Fibroblast of skin of right biceps (primary cell): Measurements from ENCODE around the gene ZFYVE27.

ENCODE experiments used
- DNase-seq: peaks from one replicate; pipeline ENCODE4 v3.0.0-alpha.2; 2013

The ZFYVE27 gene

GRCh38 chr10:97798958-97799610 lies 62.2 kb downstream of the ZFYVE27 start:
- no peak for DNase-seq

- no peak for DNase-seq
These were observed 63.5 kb downstream of the ZFYVE27 start for GRCh38 chr10:97800474-97800873.

DNA sequence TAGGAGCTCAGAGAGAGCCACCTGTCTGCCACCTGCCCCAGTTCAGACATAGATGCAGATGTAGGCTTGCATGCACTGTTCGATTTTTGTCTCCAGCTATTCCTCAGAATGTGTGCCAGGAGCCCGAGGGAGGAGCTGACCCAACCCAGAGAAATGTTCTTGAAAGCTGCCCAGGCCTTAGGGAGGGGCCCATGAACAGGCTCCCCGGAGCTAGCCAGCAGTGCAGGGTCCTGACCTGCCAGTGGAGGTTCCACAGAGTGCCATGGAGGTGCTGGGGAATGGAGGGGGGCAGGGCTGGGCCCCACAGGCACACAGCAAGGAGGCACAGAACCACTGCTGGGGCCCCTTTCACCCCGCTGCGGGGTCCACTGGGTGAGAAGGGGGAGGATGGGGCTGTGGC lies 64.5 kb downstream of the ZFYVE27 start:
- no peak for DNase-seq

DNA sequence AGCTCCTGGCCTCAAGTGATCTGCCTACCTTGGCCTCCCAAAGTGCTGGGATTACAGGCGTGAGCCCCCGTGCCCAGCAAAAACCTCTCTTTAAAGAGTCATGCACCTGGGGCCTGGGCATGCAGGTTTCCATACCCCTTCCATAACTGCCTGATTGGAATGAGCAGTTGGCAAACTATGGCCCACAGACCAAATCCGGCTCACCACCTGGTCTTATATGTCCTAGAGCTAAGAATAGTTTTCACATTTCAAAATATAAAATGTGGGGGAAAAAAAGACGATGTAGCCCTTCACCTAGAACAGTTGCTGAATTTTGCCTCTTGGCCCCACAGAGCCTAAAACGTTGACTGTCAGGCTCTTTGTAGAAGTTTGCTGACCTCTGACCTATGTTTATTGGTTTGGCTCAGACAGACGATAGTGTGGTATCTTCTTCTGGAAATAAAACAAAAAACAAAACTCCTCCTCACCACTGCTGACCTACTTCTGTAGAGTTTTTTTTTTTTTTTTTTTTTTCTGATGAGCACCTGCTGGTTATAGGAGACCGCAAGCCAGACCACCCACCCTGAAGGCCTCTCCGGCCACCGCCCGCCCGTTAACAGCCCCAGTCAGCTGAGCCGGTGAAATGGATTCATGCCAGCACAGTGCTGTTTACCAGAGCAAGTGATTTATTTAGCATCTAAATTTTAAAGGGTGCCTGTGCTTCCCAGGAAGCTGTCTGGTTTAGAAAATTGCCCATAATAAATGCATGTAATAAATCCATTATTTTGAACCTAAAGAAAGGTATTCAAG lies 68.4 kb downstream of the ZFYVE27 start:
- no peak for DNase-seq

DNA sequence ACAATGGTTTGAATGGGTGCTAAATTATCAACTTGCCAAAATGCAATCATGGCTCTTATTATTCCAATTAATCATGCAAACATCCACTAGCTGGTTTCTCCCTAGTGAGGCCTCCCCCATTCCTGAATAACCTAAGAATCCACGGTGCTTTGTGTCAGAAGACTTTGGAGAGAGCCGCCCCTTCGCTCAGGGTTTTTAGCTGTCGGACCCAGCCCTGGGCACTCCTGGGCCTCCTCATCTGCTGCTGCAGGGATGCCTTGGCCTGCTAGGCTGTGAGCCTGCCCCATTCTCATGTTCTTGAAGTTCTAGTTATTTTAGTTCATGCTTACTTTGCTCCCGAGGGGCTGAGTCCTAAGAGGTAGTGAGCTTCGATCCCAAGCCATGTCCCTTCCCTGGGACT lies 69.0 kb downstream of the ZFYVE27 start:
- no peak for DNase-seq

DNA sequence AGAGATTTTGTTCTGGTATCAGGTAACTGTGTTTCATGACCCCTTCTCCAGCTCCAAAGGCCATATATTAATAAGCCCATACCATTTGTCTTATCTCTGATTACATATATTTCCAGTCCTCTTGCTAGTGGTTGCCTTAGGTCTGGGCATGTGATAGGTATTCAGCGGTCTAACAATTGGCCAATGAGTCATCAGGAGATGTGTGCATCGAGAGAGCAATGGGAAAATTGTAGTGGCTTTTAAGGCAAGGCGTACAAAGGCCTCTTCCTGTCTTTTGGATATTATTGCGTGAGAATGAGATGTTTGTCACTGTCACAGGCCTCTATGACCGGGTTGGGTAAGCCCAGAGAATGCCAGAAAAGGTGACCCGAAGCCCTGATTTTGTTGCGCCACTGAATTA lies 73.5 kb downstream of the ZFYVE27 start:
- peak; percentile 9 for DNase-seq
